ENCODE measurements around the gene HMCN2.
"Not testable (repeated sequence)": the region's sequence is repeated elsewhere in the genome, so short reads cannot be mapped to it uniquely, and the experiment has no call there.

The HMCN2 gene

GRCh38 chr9:130240410-130241197, 25.0 kb upstream of the HMCN2 start:
- DNase-seq: peak; percentile 83

GRCh38 chr9:130241198-130241535, 24.4 kb upstream of the HMCN2 start:
- DNase-seq: no peak

GRCh38 chr9:130242270-130243014, 23.1 kb upstream of the HMCN2 start:
- DNase-seq: no peak

GRCh38 chr9:130243015-130243881, 22.3 kb upstream of the HMCN2 start:
- peak; percentile 72 for DNase-seq

GRCh38 chr9:130243882-130244170, 21.7 kb upstream of the HMCN2 start:
- DNase-seq: no peak

GRCh38 chr9:130244548-130245165, 20.9 kb upstream of the HMCN2 start:
- DNase-seq: no peak

GRCh38 chr9:130245474-130245873, 20.1 kb upstream of the HMCN2 start:
- no peak for DNase-seq

- DNase-seq: no peak
These were observed 19.4 kb upstream of the HMCN2 start for GRCh38 chr9:130246126-130246525.

GRCh38 chr9:130254747-130255630, 10.6 kb upstream of the HMCN2 start:
- no peak for DNase-seq

- DNase-seq: no peak
These were observed 9.9 kb upstream of the HMCN2 start for GRCh38 chr9:130255631-130256134.

- DNase-seq: no peak
These were observed 8.9 kb upstream of the HMCN2 start for GRCh38 chr9:130256644-130257043.

- DNase-seq: not testable (repeated sequence)
These were observed 7.4 kb upstream of the HMCN2 start for GRCh38 chr9:130258137-130258536.

- DNase-seq: no peak
These were observed 6.5 kb upstream of the HMCN2 start for GRCh38 chr9:130259044-130259443.

- DNase-seq: no peak
These were observed 4.5 kb upstream of the HMCN2 start for GRCh38 chr9:130260816-130261765.

GRCh38 chr9:130262061-130262745, 3.4 kb upstream of the HMCN2 start:
- no peak for DNase-seq

- DNase-seq: no peak
These were observed 2.8 kb upstream of the HMCN2 start for GRCh38 chr9:130262771-130263170.

GRCh38 chr9:130263601-130264413, 1.8 kb upstream of the HMCN2 start:
- no peak for DNase-seq

GRCh38 chr9:130264414-130265350, 878 bp upstream of the HMCN2 start:
- no peak for DNase-seq
